ENCODE results near the gene TM9SF4. TPM values are rescaled to one million over a fixed set of nuclear protein-coding genes. Genes with fewer than 3 reads are reported as not detected.
"Not testable (repeated sequence)": the region's sequence is repeated elsewhere in the genome, so short reads cannot be mapped to it uniquely, and the experiment has no call there.

The TM9SF4 gene
- total RNA-seq, 1 donor from 2014 or later, result 76.8 TPM

DNA sequence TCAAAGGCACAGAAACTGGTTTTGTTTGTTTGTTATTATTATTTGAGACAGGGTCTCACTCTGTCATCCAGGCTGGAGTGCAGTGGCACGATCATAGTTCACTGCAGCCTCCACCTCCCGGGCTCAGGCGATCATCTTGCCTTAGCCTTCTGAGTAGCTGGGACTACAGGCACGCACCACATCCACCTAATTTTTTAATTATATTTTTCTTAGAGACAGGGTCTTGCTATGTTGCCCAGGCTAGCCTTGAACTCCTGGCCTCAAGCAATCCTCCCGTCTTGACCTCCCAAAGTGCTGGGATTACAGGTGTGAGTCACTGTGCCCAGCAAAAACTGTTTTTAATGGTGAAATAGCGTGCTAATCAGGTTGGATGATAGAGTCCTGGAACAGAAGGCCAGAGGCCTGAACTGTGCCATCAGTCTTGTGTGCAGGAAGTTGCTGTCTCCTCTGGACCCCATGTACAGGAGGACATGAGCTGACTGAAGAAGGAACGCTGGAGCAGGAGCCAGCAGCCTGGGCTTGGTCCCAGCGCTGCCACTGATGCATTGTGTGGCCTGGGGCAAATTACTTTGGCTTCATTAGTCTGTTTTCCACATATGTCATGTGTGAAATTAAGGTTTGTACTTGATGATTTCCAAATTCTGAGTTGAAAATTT, 4.9 kb downstream of the TM9SF4 start:
- H3K36me3 Mint-ChIP-seq (ENCODE audit: low read depth), result no peaks in the 10 kb centered on the region
- no peak overlapping the region for H3K4me3 Mint-ChIP-seq
- peaks cover 30% of the 10 kb centered on the region for H3K4me1 Mint-ChIP-seq
- TF ChIP-seq, protein P1, sequence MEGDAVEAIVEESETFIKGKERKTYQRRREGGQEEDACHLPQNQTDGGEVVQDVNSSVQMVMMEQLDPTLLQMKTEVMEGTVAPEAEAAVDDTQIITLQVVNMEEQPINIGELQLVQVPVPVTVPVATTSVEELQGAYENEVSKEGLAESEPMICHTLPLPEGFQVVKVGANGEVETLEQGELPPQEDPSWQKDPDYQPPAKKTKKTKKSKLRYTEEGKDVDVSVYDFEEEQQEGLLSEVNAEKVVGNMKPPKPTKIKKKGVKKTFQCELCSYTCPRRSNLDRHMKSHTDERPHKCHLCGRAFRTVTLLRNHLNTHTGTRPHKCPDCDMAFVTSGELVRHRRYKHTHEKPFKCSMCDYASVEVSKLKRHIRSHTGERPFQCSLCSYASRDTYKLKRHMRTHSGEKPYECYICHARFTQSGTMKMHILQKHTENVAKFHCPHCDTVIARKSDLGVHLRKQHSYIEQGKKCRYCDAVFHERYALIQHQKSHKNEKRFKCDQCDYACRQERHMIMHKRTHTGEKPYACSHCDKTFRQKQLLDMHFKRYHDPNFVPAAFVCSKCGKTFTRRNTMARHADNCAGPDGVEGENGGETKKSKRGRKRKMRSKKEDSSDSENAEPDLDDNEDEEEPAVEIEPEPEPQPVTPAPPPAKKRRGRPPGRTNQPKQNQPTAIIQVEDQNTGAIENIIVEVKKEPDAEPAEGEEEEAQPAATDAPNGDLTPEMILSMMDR (conservative IDR thresholded peaks at IDR 0.05), result no peak
- no peaks in the 10 kb centered on the region for H3K27me3 Mint-ChIP-seq (ENCODE audit: low read depth)
- peak overlapping the region; percentile 53 for H3K27ac Mint-ChIP-seq (ENCODE audit: unreplicated experiment)
- no peak for DNase-seq (ENCODE audit: low read depth, low spot score)
- no peaks in the 10 kb centered on the region for H3K9me3 Mint-ChIP-seq

DNA sequence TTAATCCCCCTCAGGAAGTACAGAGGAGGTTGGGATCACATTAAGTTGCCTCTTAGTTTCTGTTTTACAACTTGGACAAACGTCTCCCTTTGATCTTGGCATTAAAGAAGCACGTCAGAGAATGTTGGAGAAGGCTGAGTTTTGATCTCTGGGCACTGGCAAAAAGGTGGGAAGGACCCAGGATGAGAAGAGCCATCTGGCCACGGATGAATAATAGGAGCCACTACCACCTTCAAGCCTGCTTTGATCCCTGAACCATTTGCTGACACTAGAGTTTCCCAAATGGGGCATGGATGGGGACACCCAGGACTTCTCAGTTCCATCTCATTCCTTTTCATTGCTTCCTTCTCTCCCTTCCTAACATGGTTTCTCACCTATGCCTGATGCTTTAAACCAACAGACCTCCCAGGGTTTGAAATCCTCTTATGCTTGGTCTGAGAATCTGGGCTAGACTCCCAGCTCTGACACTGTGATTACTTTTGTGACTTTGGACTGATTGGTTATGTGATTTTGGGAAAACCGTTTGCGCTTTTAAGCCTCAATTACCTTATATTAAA, 5.8 kb downstream of the TM9SF4 start:
- no peak for DNase-seq (ENCODE audit: low read depth, low spot score)
- Mint-ChIP-seq H3K4me3 (no peak overlapping the region), H3K27me3 (ENCODE audit: low read depth) (no peaks in the 10 kb centered on the region), H3K27ac (ENCODE audit: unreplicated experiment) (no peak overlapping the region), H3K9me3 (no peaks in the 10 kb centered on the region), H3K36me3 (ENCODE audit: low read depth) (no peaks in the 10 kb centered on the region), H3K4me1 (peaks cover 26% of the 10 kb centered on the region)
- TF ChIP-seq, protein P1 (conservative IDR thresholded peaks at IDR 0.05), result no peak

DNA sequence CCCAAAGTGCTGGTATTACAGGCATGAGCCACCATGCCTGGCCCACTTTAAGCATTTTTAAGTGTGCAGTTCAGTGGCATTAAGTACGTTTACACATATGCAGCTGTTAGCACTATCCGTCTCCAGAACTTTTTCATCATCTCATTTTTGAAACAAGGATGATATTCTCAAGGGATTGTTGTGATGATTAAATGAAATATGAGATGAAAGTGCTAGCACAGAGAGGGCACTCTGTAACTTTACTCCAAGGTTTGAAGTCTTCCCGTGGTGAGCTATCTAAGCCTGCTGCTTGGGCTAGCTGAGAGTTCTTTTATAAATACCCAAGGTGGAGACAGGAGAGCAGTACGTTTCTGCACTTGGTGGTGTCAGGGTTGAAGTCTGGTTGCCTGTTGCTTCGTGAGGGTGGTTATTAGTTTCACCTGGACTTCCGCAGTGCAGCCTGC, 6.6 kb downstream of the TM9SF4 start:
- DNase-seq (ENCODE audit: low read depth, low spot score), result no peak
- H3K36me3 Mint-ChIP-seq (ENCODE audit: low read depth), result peaks cover 5% of the 10 kb centered on the region
- no peaks in the 10 kb centered on the region for H3K27me3 Mint-ChIP-seq (ENCODE audit: low read depth)
- H3K4me1 Mint-ChIP-seq, result peaks cover 24% of the 10 kb centered on the region
- no peak overlapping the region for H3K27ac Mint-ChIP-seq (ENCODE audit: unreplicated experiment)
- no peak overlapping the region for H3K4me3 Mint-ChIP-seq
- TF ChIP-seq, protein P1 (conservative IDR thresholded peaks at IDR 0.05), result no peak
- H3K9me3 Mint-ChIP-seq, result no peaks in the 10 kb centered on the region

DNA sequence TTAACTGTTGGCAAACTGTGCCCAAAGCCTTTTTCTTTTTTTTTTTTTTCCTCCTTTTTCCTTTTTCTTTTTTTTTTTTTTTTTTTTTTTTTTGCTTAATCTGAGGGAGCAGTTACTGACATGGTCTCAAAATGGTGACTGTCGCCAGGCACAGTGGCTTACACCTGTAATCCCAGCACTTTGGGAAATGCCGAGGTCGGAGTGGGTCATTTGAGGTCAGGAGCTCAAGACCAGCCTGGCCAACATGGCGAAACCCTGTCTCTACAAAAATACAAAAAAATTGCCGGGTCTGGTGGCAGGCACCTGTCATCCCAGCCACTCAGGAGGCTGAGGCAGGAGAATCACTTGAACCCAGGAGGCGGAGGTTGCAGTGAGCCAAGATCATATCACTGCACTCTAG, 7.3 kb downstream of the TM9SF4 start:
- Mint-ChIP-seq H3K4me1 (peaks cover 18% of the 10 kb centered on the region), H3K4me3 (peak overlapping the region; percentile 14)
- H3K27ac Mint-ChIP-seq (ENCODE audit: unreplicated experiment); H3K27me3 Mint-ChIP-seq (ENCODE audit: low read depth); H3K9me3 Mint-ChIP-seq; DNase-seq (ENCODE audit: low read depth, low spot score); H3K36me3 Mint-ChIP-seq (ENCODE audit: low read depth): not testable (repeated sequence)

GRCh38 chr20:32118427-32118826, 8.9 kb downstream of the TM9SF4 start:
- not testable (repeated sequence) for H3K4me1 Mint-ChIP-seq; H3K9me3 Mint-ChIP-seq; H3K27ac Mint-ChIP-seq (ENCODE audit: unreplicated experiment); DNase-seq (ENCODE audit: low read depth, low spot score); H3K4me3 Mint-ChIP-seq; H3K27me3 Mint-ChIP-seq (ENCODE audit: low read depth)
- H3K36me3 Mint-ChIP-seq (ENCODE audit: low read depth), result peaks cover 10% of the 10 kb centered on the region

- Mint-ChIP-seq H3K9me3 (peaks cover 2% of the 10 kb centered on the region), H3K4me3 (no peak overlapping the region), H3K27ac (ENCODE audit: unreplicated experiment) (no peak overlapping the region), H3K36me3 (ENCODE audit: low read depth) (peaks cover 14% of the 10 kb centered on the region), H3K4me1 (peaks cover 8% of the 10 kb centered on the region), H3K27me3 (ENCODE audit: low read depth) (no peaks in the 10 kb centered on the region)
- TF ChIP-seq, protein P1 (conservative IDR thresholded peaks at IDR 0.05), result no peak
- no peak for DNase-seq (ENCODE audit: low read depth, low spot score)
These were observed 10.2 kb downstream of the TM9SF4 start for GRCh38 chr20:32119734-32120133.

GRCh38 chr20:32121908-32122307, 12.4 kb downstream of the TM9SF4 start:
- H3K9me3 Mint-ChIP-seq, result not testable (repeated sequence)

More at GRCh38 chr20:32121908-32122307, 12.4 kb downstream of the TM9SF4 start:
- H3K36me3 Mint-ChIP-seq (ENCODE audit: low read depth), result peaks cover 22% of the 10 kb centered on the region
- not testable (repeated sequence) for H3K4me3 Mint-ChIP-seq; H3K27ac Mint-ChIP-seq (ENCODE audit: unreplicated experiment); H3K4me1 Mint-ChIP-seq; DNase-seq (ENCODE audit: low read depth, low spot score); H3K27me3 Mint-ChIP-seq (ENCODE audit: low read depth)
